Glutamatergic neuron (in vitro differentiated cells): Measurements from ENCODE around the gene PIAS1. TPM values are rescaled to one million over a fixed set of nuclear protein-coding genes. Genes with fewer than 3 reads are reported as not detected.

Experiments used
- DNase-seq: peaks from one replicate; pipeline ENCODE4 v3.0.0; 2022
- H3K27ac Mint-ChIP-seq: one replicate; pipeline ENCODE4 v1.8.0; 2020; ENCODE audit warnings: mild to moderate bottlenecking, mixed read lengths, inconsistent platforms; ENCODE audit not compliant: unreplicated experiment
- H3K27me3 Mint-ChIP-seq: one replicate; pipeline ENCODE4 v1.8.0; 2020; ENCODE audit warnings: mild to moderate bottlenecking, moderate library complexity, mixed read lengths, inconsistent platforms; ENCODE audit not compliant: unreplicated experiment
- H3K36me3 Mint-ChIP-seq: one replicate; pipeline ENCODE4 v1.8.0; 2020; ENCODE audit warnings: mild to moderate bottlenecking, mixed read lengths, inconsistent platforms; ENCODE audit not compliant: unreplicated experiment
- H3K4me1 Mint-ChIP-seq: one replicate; pipeline ENCODE4 v1.8.0; 2020; ENCODE audit warnings: mild to moderate bottlenecking, low read depth, mixed read lengths, inconsistent platforms; ENCODE audit not compliant: unreplicated experiment
- H3K4me3 Mint-ChIP-seq: one replicate; pipeline ENCODE4 v1.8.0; 2020; ENCODE audit warnings: mild to moderate bottlenecking, mixed read lengths, inconsistent platforms; ENCODE audit not compliant: unreplicated experiment
- H3K9me3 Mint-ChIP-seq: one replicate; pipeline ENCODE4 v1.8.0; 2020; ENCODE audit warnings: mild to moderate bottlenecking, moderate library complexity, mixed read lengths, inconsistent platforms; ENCODE audit not compliant: unreplicated experiment
- CTCF ChIP-seq: fragments of 200-600 bp; sonication (generic); IDR thresholded peaks from one replicate; pipeline ENCODE4 v1.5.0; 2021; ENCODE audit not compliant: partially characterized antibody, unreplicated experiment
- total RNA-seq: library from RNA; stranded (reverse); fragmentation: NEBNext Ultra II Directional; extraction: Animal tissue kit (Norgen Biotek cat#: 25700); gene quantifications from one replicate; pipeline ENCODE4 v1.2.1, GENCODE V29; 2021; ENCODE audit not compliant: unreplicated experiment

Gene PIAS1
- total RNA-seq, 1 donor from 2014 or later = 64.9 TPM

- Mint-ChIP-seq H3K9me3 (no peaks in the 10 kb centered on the region), H3K4me1 (no peaks in the 10 kb centered on the region), H3K27me3 (peaks cover 3% of the 10 kb centered on the region), H3K27ac (no peak overlapping the region), H3K4me3 (no peak overlapping the region), H3K36me3 (no peaks in the 10 kb centered on the region)
- TF ChIP-seq CTCF = no peak
- no peak for DNase-seq
Measured at GRCh38 chr15:68173119-68173518, 119.0 kb downstream of the PIAS1 start.

GRCh38 chr15:68175526-68175925 lies 121.4 kb downstream of the PIAS1 start:
- Mint-ChIP-seq H3K36me3 (no peaks in the 10 kb centered on the region), H3K4me3 (no peak overlapping the region), H3K27ac (no peak overlapping the region), H3K9me3 (no peaks in the 10 kb centered on the region), H3K4me1 (no peaks in the 10 kb centered on the region), H3K27me3 (peaks cover 1% of the 10 kb centered on the region)
- DNase-seq = no peak
- no peak for TF ChIP-seq CTCF

GRCh38 chr15:68176601-68177000 lies 122.5 kb downstream of the PIAS1 start:
- no peak for DNase-seq
- no peak for TF ChIP-seq CTCF
- no peaks in the 10 kb centered on the region for H3K4me1 Mint-ChIP-seq
- H3K36me3 Mint-ChIP-seq = no peaks in the 10 kb centered on the region
- no peaks in the 10 kb centered on the region for H3K27me3 Mint-ChIP-seq
- H3K27ac Mint-ChIP-seq = no peak overlapping the region
- no peak overlapping the region for H3K4me3 Mint-ChIP-seq
- no peaks in the 10 kb centered on the region for H3K9me3 Mint-ChIP-seq

DNA sequence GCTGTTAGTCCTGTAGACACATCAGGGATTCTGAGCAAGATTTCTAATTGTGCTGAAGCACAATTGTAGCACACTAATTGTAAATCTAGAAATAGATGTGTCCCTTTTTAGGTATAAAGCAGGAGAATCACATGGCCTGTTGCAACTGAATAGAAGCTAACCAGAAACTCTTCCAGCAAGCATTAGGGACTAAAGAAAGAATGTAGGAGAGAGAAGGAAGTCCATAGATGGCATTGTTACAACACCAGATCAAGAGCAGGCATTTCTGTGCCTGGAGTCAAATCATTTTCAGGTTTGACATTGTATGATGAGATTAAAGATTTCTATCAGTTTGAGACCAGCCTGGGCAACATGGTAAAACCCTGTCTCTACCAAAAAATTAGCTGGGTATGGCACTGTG lies 123.6 kb downstream of the PIAS1 start:
- Mint-ChIP-seq H3K36me3 (no peaks in the 10 kb centered on the region), H3K27me3 (no peaks in the 10 kb centered on the region), H3K4me1 (no peaks in the 10 kb centered on the region), H3K27ac (no peak overlapping the region), H3K9me3 (no peaks in the 10 kb centered on the region), H3K4me3 (no peak overlapping the region)
- no peak for DNase-seq
- TF ChIP-seq CTCF = no peak

- no peak overlapping the region for H3K27ac Mint-ChIP-seq
- no peak for TF ChIP-seq CTCF
- no peak for DNase-seq
- no peak overlapping the region for H3K4me3 Mint-ChIP-seq
- H3K9me3 Mint-ChIP-seq = peaks cover 2% of the 10 kb centered on the region
- H3K4me1 Mint-ChIP-seq = no peaks in the 10 kb centered on the region
- H3K36me3 Mint-ChIP-seq = no peaks in the 10 kb centered on the region
- H3K27me3 Mint-ChIP-seq = no peaks in the 10 kb centered on the region
Measured at GRCh38 chr15:68183616-68184315, 129.7 kb downstream of the PIAS1 start.
